Activated T-cell treated with anti-CD3 and anti-CD28 coated beads, Interleukin-2, amount 50 U/mL, for 72 hours (primary cell): ENCODE results near the gene SPRED3. TPM values are rescaled to one million over a fixed set of nuclear protein-coding genes. Genes with fewer than 3 reads are reported as not detected.
"Not testable (repeated sequence)": the region's sequence is repeated elsewhere in the genome, so short reads cannot be mapped to it uniquely, and the experiment has no call there.

Source experiments
- ATAC-seq, 2 donors: fragments of 150-1000 bp; cut with Tn5 transposase; replicated peaks in 1 of 2; 2 replicates each; pipeline ENCODE4 v1.10.0; 2021; ENCODE audit warnings: moderate library complexity in 2 of 2, mild to moderate bottlenecking in 1 of 2
- DNase-seq, 2 donors: peaks; one replicate each; pipeline ENCODE4 v3.0.0; 2021 to 2022; ENCODE audit warnings: mixed read lengths in 1 of 2
- H3K27ac Mint-ChIP-seq: one replicate; pipeline ENCODE4 v1.8.0; 2022; ENCODE audit warnings: mild to moderate bottlenecking, moderate library complexity, mixed read lengths
- H3K27me3 Mint-ChIP-seq: one replicate; pipeline ENCODE4 v1.8.0; 2022; ENCODE audit warnings: low read depth, mixed read lengths
- H3K36me3 Mint-ChIP-seq, 2 donors: one replicate each; pipeline ENCODE4 v1.8.0; 2022; ENCODE audit warnings: mixed read lengths in 2 of 2, mild to moderate bottlenecking in 1 of 2; ENCODE audit not compliant: insufficient read depth in 2 of 2
- H3K4me1 Mint-ChIP-seq: one replicate; pipeline ENCODE4 v1.8.0; 2022; ENCODE audit warnings: low read depth, mixed read lengths
- H3K4me3 Mint-ChIP-seq, 2 donors: one replicate each; pipeline ENCODE4 v1.8.0; 2022; ENCODE audit warnings: mild to moderate bottlenecking in 2 of 2, mixed read lengths in 2 of 2, moderate library complexity in 2 of 2
- H3K9me3 Mint-ChIP-seq, 2 donors: one replicate each; pipeline ENCODE4 v1.8.0; 2022; ENCODE audit warnings: mixed read lengths in 2 of 2
- total RNA-seq, 2 donors: library from RNA; stranded (reverse); gene quantifications; one replicate each; pipeline ENCODE4 v1.2.3, GENCODE V29; 2022

SPRED3 gene
- total RNA-seq, 2 donors from 2014 or later: 1.7 to 4.2 TPM

DNA sequence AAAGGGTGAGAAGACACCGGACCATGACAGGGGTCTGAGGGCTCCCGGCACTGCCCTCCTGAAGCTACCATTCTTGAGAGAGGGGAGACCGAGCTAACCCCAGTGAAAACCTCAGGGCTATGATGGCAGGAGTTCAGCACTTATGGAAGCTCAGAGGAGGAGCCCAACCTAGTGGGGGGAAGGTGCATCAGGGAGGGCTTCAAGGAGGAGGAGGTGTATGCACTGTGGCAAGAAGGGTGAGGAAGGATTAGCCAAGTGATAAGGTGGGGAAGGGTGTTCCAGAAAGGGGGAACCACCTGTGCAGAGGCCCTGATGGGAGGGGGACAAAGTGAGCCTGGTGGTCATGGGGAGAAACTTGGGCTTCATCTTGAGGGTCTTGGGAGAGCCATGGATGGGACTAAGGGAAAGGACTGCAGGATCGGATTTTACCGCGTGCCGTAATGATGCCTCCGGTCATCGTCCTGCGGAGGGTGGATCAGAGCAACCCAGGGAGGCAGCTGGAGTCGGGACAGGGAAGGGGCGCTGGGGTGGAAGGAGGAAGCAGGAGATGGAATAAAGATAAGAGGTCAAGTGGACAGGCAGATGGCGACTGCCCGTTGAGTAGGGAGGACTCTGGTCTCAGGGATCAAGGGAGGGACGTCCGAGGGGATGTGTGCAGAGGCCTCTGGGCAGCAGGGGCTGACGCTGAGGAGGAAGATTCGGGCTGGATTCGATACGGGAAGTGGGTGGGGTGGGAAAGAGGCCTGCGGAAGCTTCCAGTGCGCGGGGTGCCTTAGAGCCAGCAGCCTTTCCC, 27.5 kb upstream of the SPRED3 start:
- no peak for ATAC-seq
- Mint-ChIP-seq H3K27me3 (peaks cover 25% of the 10 kb centered on the region), H3K4me3 (peak overlapping the region; percentile 86 to 93), H3K27ac (no peak overlapping the region), H3K4me1 (peaks cover 23% of the 10 kb centered on the region), H3K9me3 (no peaks in the 10 kb centered on the region), H3K36me3 (no peaks in the 10 kb centered on the region)
- DNase-seq: no peak

DNA sequence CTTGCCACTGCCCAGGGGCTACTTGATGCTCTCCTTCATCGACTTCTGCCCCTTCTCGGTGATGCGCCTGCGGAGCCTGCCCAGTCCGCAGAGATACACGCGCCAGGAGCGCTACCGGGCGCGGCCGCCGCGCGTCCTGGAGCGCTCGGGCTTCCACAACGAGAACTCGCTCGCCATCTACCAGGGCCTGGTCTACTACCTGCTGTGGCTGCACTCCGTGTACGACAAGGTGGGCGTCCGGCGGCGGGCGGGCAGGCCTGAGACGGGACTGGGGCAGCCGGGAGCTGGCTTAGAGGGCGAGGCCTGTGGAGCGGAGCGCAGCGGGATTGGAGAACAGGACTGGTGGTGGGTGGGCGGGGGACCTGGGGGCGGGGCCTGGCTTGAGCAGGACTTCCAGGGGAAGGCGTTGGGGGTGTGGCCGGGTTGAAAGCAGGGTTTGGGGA, 26.8 kb upstream of the SPRED3 start:
- Mint-ChIP-seq H3K27me3 (peaks cover 30% of the 10 kb centered on the region), H3K27ac (no peak overlapping the region), H3K4me1 (peaks cover 23% of the 10 kb centered on the region), H3K36me3 (no peaks in the 10 kb centered on the region), H3K4me3 (peak overlapping the region; percentile 86 to 93), H3K9me3 (no peaks in the 10 kb centered on the region)
- peak; percentile 77 to 86 for DNase-seq
- peak; percentile 78 to 80 for ATAC-seq

DNA sequence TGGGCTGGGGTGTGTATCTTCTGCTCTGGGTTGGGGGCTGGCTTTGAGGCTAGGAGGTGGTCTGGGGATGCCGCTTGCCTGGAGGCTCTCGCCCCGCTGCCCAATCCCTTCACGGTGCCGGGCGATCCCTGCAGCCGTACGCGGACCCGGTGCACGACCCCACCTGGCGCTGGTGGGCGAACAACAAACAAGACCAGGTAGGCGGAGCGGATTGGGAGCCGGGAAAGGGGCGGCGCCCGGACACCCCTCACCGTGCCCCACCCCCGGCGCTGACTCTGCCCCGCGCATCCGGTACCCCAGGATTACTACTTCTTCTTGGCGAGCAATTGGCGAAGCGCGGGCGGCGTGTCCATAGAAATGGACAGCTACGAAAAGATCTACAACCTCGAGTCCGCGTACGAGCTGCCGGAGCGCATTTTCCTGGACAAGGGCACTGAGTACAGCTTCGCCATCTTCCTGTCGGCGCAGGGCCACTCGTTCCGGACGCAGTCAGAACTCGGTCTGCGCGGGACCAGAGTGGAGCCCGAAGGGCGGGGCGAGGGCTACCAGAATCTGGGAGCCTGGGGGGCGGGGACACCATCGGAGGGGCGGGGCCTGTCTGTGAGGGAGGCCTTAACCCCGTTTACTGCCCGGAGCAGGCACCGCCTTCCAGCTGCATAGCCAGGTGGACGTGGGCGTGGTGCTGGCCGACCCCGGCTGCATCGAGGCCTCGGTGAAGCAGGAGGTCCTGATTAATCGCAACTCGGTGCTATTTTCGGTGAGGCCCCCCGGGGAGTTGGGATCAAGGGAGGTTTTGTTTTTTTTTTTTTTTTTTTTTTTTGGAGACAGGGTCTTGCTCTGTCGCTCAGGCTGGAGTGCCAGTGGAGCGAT, 26.2 kb upstream of the SPRED3 start:
- H3K4me1 Mint-ChIP-seq: peaks cover 23% of the 10 kb centered on the region
- H3K27ac Mint-ChIP-seq: no peak overlapping the region
- H3K9me3 Mint-ChIP-seq: no peaks in the 10 kb centered on the region
- H3K4me3 Mint-ChIP-seq: peak overlapping the region; percentile 86 to 93
- DNase-seq: peak; percentile 89 to 90
- peak; percentile 76 to 81 for ATAC-seq
- no peaks in the 10 kb centered on the region for H3K36me3 Mint-ChIP-seq
- H3K27me3 Mint-ChIP-seq: peaks cover 30% of the 10 kb centered on the region

DNA sequence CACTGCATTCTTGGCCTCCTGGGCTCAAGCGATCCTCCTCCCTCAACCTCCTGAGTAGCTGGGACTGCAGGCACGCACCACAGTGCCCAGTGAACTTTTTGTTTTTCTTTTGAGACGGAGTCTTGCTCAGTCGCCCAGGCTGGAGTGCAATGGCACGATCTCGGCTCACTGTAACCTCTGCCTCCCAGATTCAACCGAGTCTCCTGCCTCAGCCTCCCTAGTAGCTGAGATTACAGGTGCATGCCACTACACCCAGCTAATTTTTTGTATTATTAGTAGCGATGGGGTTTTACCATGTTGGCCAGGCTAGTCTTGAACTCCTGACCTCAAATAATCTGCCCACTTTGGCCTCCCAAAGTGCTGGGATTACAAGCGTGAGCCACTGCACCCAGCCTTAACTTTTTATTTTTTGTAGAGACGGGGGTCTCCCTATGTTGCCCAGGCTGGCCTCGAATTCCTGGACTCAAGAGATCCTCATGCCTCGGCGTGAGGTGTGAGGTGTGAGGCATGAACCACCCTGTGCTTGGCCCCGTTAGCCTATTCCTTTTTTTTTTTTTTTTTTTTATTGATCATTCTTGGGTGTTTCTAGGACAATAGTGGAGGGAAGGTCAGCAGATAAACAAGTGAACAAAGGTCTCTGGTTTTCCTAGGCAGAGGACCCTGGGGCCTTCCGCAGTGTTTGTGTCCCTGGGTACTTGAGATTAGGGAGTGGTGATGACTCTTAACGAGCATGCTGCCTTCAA, 25.4 kb upstream of the SPRED3 start:
- H3K27me3 Mint-ChIP-seq: peaks cover 30% of the 10 kb centered on the region
- not testable (repeated sequence) for ATAC-seq, DNase-seq, H3K36me3 Mint-ChIP-seq, H3K27ac Mint-ChIP-seq, H3K9me3 Mint-ChIP-seq
- H3K4me3 Mint-ChIP-seq: peak overlapping the region; percentile 86 to 93
- H3K4me1 Mint-ChIP-seq: peaks cover 23% of the 10 kb centered on the region

DNA sequence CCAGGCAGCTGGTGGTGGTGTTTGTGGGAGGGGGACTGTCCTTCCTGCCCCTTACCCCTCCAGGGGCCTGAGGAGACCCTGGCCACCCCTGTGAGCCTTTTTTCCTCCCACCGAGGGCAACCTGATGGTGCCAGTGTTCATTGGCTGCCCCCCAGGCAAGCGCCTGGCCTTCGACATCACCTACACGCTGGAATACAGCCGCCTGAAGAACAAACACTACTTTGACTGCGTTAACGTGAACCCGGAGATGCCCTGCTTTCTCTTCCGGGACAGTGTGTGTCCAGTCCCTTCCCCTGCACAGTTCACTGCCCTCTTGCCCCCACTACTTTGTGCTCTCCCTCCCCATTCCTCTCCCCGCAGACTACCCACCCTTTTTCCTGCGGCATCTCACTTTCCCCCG, 21.5 kb upstream of the SPRED3 start:
- ATAC-seq (no peak), DNase-seq (no peak)
- Mint-ChIP-seq H3K27me3 (peaks cover 7% of the 10 kb centered on the region), H3K27ac (no peak overlapping the region), H3K4me1 (peaks cover 10% of the 10 kb centered on the region), H3K9me3 (no peaks in the 10 kb centered on the region), H3K36me3 (no peaks in the 10 kb centered on the region), H3K4me3 (no peak overlapping the region)

DNA sequence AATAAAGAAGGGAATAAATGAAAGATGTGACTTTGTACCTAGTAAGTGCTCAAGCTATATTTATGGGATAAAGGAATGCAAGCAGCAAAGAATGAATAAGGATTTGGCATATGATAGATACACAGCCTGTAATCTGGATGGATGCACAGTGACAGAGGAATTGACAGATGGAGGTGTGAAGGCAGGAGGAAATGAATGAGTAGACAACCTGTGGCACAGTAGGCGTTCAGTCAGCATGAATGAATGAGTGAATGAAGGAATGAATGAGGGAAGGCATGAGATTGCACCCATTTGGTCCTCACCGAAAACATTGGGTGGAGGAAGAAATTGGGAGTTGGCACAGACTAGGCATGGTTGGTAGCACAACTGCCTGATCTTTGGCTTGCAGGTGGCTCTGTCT, 18.9 kb upstream of the SPRED3 start:
- Mint-ChIP-seq H3K27ac (no peak overlapping the region), H3K36me3 (peaks cover 0 to under 1% of the 10 kb centered on the region in 2 donors), H3K9me3 (no peaks in the 10 kb centered on the region), H3K4me3 (no peak overlapping the region), H3K27me3 (peaks cover 7% of the 10 kb centered on the region), H3K4me1 (peaks cover 3% of the 10 kb centered on the region)
- no peak for DNase-seq
- no peak for ATAC-seq

DNA sequence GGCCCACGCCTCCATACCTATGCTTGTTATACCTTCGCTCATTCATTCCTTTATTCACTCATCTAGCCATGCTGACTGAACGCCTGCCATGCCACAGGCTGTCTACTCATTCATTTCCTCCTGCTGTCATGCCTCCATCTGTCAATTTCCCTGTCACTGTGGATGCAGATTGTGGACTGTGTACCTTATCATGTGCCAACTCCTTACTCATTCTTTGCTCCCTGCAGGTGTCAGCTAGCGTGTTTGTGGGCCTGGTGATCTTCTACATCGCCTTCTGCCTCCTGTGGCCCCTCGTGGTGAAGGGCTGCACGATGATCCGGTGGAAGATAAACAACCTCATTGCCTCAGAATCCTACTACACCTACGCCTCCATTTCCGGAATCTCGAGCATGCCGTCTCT, 18.2 kb upstream of the SPRED3 start:
- no peak for ATAC-seq
- H3K4me1 Mint-ChIP-seq: peaks cover 11% of the 10 kb centered on the region
- no peaks in the 10 kb centered on the region for H3K9me3 Mint-ChIP-seq
- peaks cover 7% of the 10 kb centered on the region for H3K27me3 Mint-ChIP-seq
- no peak overlapping the region for H3K27ac Mint-ChIP-seq
- H3K4me3 Mint-ChIP-seq: no peak overlapping the region
- peaks cover 6 to 7% of the 10 kb centered on the region in 2 donors for H3K36me3 Mint-ChIP-seq
- no peak for DNase-seq

DNA sequence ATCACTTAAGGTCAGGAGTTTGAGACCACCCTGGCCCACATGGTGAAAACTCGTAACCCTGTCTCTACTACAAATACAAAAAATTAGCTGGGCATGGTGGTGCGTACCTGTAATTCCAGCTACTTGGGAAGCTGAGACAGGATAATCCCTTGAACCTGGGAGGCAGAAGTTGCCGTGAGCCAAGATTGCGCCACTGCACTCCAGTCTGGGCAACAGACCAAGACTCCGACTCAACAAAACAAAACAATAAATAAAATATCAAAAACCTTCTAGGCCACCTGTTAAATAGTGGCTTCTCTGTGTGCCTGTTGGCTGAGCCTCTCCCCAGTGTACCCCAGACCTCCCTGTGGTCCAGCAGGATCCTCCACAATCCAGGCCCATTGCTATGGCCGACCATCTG, 17.4 kb upstream of the SPRED3 start:
- H3K4me3 Mint-ChIP-seq: no peak overlapping the region
- no peak overlapping the region for H3K27ac Mint-ChIP-seq
- H3K4me1 Mint-ChIP-seq: peaks cover 18% of the 10 kb centered on the region
- H3K27me3 Mint-ChIP-seq: peaks cover 4% of the 10 kb centered on the region
- DNase-seq (no peak), ATAC-seq (no peak)
- peaks cover 7 to 8% of the 10 kb centered on the region in 2 donors for H3K36me3 Mint-ChIP-seq
- no peaks in the 10 kb centered on the region for H3K9me3 Mint-ChIP-seq

DNA sequence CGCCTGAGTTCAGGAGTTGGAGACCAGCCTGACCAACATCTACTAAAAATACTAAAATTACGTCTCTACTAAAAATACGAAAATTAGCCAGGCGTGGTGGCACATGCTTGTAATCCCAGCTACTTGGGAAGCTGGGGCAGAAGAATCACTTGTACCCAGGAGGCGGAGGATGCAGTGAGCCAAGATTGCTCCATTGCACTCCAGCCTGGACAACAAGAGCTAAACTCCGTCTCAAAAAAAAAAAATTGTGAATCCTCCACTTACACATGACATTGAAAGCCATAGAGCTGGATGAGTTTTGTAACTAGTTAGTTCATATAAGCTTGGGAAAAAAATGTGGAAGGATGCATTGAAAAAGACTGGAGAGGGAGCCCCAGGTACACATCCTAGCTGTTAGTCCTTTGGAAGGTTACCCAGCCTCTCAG, 14.6 kb upstream of the SPRED3 start:
- no peaks in the 10 kb centered on the region for H3K9me3 Mint-ChIP-seq
- H3K27ac Mint-ChIP-seq: peak overlapping the region; percentile 49
- no peaks in the 10 kb centered on the region for H3K27me3 Mint-ChIP-seq
- H3K4me3 Mint-ChIP-seq: peak overlapping the region; percentile 94 to 96
- DNase-seq (no peak), ATAC-seq (no peak)
- H3K36me3 Mint-ChIP-seq: peaks cover 12 to 15% of the 10 kb centered on the region in 2 donors
- H3K4me1 Mint-ChIP-seq: peaks cover 37% of the 10 kb centered on the region

DNA sequence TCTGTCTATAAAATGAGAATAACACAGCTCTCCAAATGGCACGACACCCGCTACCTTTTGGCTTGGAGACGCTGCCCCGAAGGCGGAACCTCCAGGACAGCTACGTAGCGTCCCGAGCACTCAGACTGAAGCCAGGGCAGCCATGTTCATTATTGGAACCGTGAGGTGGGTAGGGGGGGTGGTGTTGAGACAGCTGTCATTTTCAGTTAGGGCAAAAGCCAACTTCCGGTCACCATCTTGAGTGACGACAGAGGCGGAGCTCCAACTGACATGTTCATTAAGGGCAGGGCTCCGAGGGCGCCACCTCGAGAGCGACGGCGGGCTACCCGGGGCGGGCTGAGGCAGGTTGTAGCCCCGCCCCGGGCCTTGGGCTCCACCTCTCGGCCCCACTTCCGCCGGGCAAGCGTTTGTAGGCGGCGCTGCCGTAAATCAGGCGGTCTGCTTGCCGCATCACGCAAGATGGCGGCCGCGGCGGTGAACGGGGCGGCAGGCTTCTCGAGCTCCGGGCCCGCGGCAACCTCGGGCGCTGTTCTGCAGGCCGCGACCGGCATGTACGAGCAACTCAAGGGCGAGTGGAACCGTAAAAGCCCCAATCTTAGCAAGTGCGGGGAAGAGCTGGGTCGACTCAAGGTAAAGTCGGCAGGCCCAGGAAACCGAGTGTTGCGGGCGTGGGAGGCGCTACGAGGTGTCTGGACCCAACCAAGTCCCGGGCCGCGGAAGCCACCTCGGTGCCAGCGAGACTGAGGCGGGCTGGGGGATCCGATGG, 14.0 kb upstream of the SPRED3 start, which contains the start of gene PSMD8:
Gene PSMD8, plus strand, starts transcription at position 240 of the 766 bp plus-strand sequence. Its CDS starts 31 bp downstream, at position 271.
- Mint-ChIP-seq H3K27me3 (no peaks in the 10 kb centered on the region), H3K9me3 (no peaks in the 10 kb centered on the region), H3K36me3 (peaks cover 14 to 19% of the 10 kb centered on the region in 2 donors), H3K4me3 (peak within 1 kb of the TSS; percentile 94 to 96), H3K4me1 (peaks cover 43% of the 10 kb centered on the region), H3K27ac (peak within 1 kb of the TSS; percentile 99)
- ATAC-seq (peak; percentile 98), DNase-seq (peak; percentile 99)

DNA sequence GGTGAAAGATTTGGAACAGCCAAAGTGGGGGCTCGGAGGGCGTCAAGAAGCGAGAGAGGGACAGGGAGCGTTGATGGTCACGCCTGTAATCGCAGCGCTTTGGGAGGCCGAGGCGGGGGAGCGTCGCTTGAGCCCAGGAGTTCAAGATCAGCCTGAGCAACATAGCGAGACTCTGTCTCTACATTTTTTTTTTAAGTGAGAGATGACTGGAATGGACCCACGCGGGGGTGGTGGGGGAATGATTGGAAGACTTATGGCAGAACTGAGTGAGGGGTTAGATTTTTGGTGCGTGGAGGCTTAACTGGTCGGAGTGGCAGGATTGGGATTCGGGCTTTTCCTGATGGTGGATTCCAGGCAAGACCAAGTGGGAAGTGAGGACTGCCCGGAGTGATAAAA, 13.4 kb upstream of the SPRED3 start:
- Mint-ChIP-seq H3K27ac (peak overlapping the region; percentile 99), H3K9me3 (no peaks in the 10 kb centered on the region), H3K4me1 (peaks cover 44% of the 10 kb centered on the region), H3K4me3 (peak overlapping the region; percentile 94 to 96), H3K36me3 (peaks cover 15 to 20% of the 10 kb centered on the region in 2 donors), H3K27me3 (no peaks in the 10 kb centered on the region)
- ATAC-seq: peak in 1 of 2 donors; percentile 0
- no peak for DNase-seq

DNA sequence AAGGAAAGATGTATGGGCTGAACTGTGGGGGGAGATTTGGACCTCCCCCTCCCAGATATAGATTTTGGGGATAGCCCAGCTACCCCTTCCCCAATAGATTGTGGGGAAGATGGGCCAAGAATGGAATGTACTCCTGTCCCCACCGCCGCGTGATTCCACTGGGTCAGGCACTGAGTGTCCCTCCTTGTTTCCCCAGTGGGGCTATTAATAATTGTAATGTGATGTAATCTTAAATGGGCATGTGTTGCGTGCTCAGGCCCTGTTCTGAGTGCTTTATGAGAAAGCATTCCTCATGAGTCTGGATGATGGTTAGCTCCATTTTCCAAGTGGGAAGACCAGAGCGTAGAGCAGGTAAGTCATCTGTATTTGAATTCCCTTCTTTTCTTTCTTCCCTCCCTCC, 12.7 kb upstream of the SPRED3 start:
- peaks cover 18 to 23% of the 10 kb centered on the region in 2 donors for H3K36me3 Mint-ChIP-seq
- no peak for DNase-seq
- H3K27ac Mint-ChIP-seq: peak overlapping the region; percentile 99
- no peaks in the 10 kb centered on the region for H3K27me3 Mint-ChIP-seq
- no peaks in the 10 kb centered on the region for H3K9me3 Mint-ChIP-seq
- peak overlapping the region; percentile 94 to 96 for H3K4me3 Mint-ChIP-seq
- ATAC-seq: no peak
- H3K4me1 Mint-ChIP-seq: peaks cover 44% of the 10 kb centered on the region
